OCI-LY1 (cell line): ENCODE data around the gene SHC4.

Experiments
- H2AFZ ChIP-seq: fragments of 200-600 bp; sonication (generic), shearing (Covaris generic); 2 replicates; pipeline ENCODE4 v1.6.0; 2014; ENCODE audit warnings: antibody characterized with exemption, mild to moderate bottlenecking, low read length
- H3F3A ChIP-seq: fragments of 200-600 bp; sonication (generic), shearing (Covaris generic); 2 replicates; pipeline ENCODE4 v1.6.0; 2014; ENCODE audit warnings: mild to moderate bottlenecking, antibody characterized with exemption, low read length, moderate library complexity; ENCODE audit not compliant: insufficient read depth
- H3K27ac ChIP-seq: fragments of 200-600 bp; sonication (generic); 2 replicates; pipeline ENCODE4 v1.5.1; 2014; ENCODE audit warnings: low read length, mixed run types, mild to moderate bottlenecking, low read depth; ENCODE audit not compliant: poor library complexity, severe bottlenecking
- H3K27me3 ChIP-seq: fragments of 200-600 bp; sonication (generic); 2 replicates; pipeline ENCODE4 v1.6.0; 2014; ENCODE audit warnings: antibody characterized with exemption, mild to moderate bottlenecking, low read length, moderate library complexity; ENCODE audit not compliant: insufficient read depth
- H3K36me3 ChIP-seq: fragments of 200-600 bp; sonication (generic); 2 replicates; pipeline ENCODE4 v1.6.1; 2014; ENCODE audit warnings: mild to moderate bottlenecking, antibody characterized with exemption, low read length, moderate library complexity, mixed read lengths; ENCODE audit not compliant: insufficient read depth
- H3K4me1 ChIP-seq: fragments of 200-600 bp; sonication (generic); 2 replicates; pipeline ENCODE4 v1.5.1; 2014; ENCODE audit warnings: mild to moderate bottlenecking, low read length, moderate library complexity; ENCODE audit not compliant: insufficient read depth, severe bottlenecking
- H3K4me2 ChIP-seq: fragments of 200-600 bp; sonication (generic), shearing (Covaris generic); 2 replicates; pipeline ENCODE4 v1.6.1; 2014; ENCODE audit warnings: low read length
- H3K4me3 ChIP-seq: fragments of 200-600 bp; sonication (generic); 2 replicates; pipeline ENCODE4 v1.5.1; 2014; ENCODE audit warnings: low read length, low read depth, mild to moderate bottlenecking, mixed read lengths; ENCODE audit not compliant: poor library complexity, severe bottlenecking
- H3K79me2 ChIP-seq: fragments of 200-600 bp; shearing (Covaris generic); 2 replicates; pipeline ENCODE4 v1.6.1; 2016; ENCODE audit warnings: mixed run types, low read length, mixed read lengths; ENCODE audit not compliant: insufficient read depth
- H3K9ac ChIP-seq: fragments of 200-600 bp; sonication (generic), shearing (Covaris generic); 2 replicates; pipeline ENCODE4 v1.6.1; 2014; ENCODE audit warnings: mild to moderate bottlenecking, low read length, mixed read lengths
- H3K9me2 ChIP-seq: fragments of 200-600 bp; sonication (generic), shearing (Covaris generic); 2 replicates; pipeline ENCODE4 v1.6.1; 2014; ENCODE audit warnings: low read depth, mild to moderate bottlenecking, low read length, mixed read lengths
- H3K9me3 ChIP-seq: fragments of 200-600 bp; shearing (Covaris generic); 2 replicates; pipeline ENCODE4 v1.6.1; 2014; ENCODE audit warnings: low read length, mixed read lengths
- H4K20me1 ChIP-seq: fragments of 200-600 bp; sonication (generic), shearing (Covaris generic); 2 replicates; pipeline ENCODE4 v1.6.0; 2016; ENCODE audit warnings: mild to moderate bottlenecking, low read length; ENCODE audit not compliant: insufficient read depth
- EZH2 ChIP-seq: fragments of 200-600 bp; sonication (generic), shearing (Covaris generic); IDR thresholded peaks from 2 replicates; pipeline ENCODE4 v1.8.0; 2017; ENCODE audit warnings: borderline replicate concordance, mixed run types, mild to moderate bottlenecking, antibody characterized with exemption, low read length, moderate library complexity, mixed read lengths
- TF ChIP-seq, protein P1 (sequence below): fragments of 200-600 bp; sonication (generic), shearing (Covaris generic); IDR thresholded peaks from 2 replicates; pipeline ENCODE4 v1.5.1; 2017; ENCODE audit warnings: mild to moderate bottlenecking, antibody characterized with exemption, low read length, moderate library complexity, mixed read lengths

The SHC4 gene

DNA sequence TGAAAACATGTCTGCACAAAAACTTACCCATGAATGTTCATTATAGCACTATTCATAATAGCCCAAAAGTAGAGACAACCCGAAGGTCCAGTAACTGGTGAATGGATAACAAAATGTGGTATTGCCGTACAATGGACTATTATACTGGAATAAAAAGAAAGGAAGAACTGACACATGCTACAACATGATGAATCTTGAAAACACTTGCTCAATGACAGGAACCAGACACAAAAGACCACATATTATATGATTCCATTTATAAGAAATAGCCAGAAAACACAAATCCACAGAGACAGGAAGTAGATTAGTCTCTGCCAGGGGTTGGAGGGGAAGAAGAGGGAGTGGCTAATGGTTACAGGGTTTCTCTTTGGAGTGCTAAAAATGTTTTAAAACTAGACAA lies 18.3 kb downstream of the SHC4 start:
- no peaks in the 10 kb centered on the region for H3K9me3 ChIP-seq
- no peaks in the 10 kb centered on the region for H3F3A ChIP-seq
- H3K36me3 ChIP-seq, result no peaks in the 10 kb centered on the region
- no peaks in the 10 kb centered on the region for H3K4me1 ChIP-seq
- no peak overlapping the region for H3K9ac ChIP-seq
- H3K9me2 ChIP-seq, result no peaks in the 10 kb centered on the region
- no peaks in the 10 kb centered on the region for H4K20me1 ChIP-seq
- TF ChIP-seq, protein P1, sequence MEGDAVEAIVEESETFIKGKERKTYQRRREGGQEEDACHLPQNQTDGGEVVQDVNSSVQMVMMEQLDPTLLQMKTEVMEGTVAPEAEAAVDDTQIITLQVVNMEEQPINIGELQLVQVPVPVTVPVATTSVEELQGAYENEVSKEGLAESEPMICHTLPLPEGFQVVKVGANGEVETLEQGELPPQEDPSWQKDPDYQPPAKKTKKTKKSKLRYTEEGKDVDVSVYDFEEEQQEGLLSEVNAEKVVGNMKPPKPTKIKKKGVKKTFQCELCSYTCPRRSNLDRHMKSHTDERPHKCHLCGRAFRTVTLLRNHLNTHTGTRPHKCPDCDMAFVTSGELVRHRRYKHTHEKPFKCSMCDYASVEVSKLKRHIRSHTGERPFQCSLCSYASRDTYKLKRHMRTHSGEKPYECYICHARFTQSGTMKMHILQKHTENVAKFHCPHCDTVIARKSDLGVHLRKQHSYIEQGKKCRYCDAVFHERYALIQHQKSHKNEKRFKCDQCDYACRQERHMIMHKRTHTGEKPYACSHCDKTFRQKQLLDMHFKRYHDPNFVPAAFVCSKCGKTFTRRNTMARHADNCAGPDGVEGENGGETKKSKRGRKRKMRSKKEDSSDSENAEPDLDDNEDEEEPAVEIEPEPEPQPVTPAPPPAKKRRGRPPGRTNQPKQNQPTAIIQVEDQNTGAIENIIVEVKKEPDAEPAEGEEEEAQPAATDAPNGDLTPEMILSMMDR, result no peak
- no peak for TF ChIP-seq EZH2
- no peak overlapping the region for H3K4me3 ChIP-seq
- no peak overlapping the region for H3K27ac ChIP-seq
- H3K4me2 ChIP-seq, result no peak overlapping the region
- no peaks in the 10 kb centered on the region for H3K79me2 ChIP-seq
- H2AFZ ChIP-seq, result no peak overlapping the region
- no peaks in the 10 kb centered on the region for H3K27me3 ChIP-seq

DNA sequence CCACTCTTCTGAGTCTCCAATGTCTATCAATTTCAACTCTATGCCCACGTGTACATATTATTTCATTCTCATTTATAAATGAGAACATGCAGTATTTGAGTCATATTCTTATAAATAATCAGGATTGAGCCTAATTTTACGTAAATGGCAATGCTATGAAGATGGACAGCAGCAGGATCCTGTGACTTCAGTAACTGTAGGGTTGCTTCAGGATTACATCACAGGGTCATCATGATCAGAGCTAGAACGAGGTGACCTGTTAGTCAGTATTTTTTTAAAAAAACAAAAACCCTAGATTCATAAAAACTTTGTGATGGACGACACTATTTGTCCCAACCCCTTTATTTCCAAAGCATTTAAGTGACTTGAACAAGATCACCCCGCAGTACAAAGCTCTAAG lies 21.8 kb downstream of the SHC4 start:
- Histone ChIP-seq H3K9me3 (no peaks in the 10 kb centered on the region), H3K9me2 (no peaks in the 10 kb centered on the region), H3K79me2 (no peaks in the 10 kb centered on the region), H3K4me1 (no peaks in the 10 kb centered on the region), H3K4me3 (no peak overlapping the region), H3K36me3 (no peaks in the 10 kb centered on the region), H3K4me2 (no peak overlapping the region), H3K9ac (no peak overlapping the region), H4K20me1 (no peaks in the 10 kb centered on the region), H2AFZ (no peak overlapping the region), H3K27me3 (no peaks in the 10 kb centered on the region), H3F3A (no peaks in the 10 kb centered on the region), H3K27ac (no peak overlapping the region)
- TF ChIP-seq EZH2, result no peak
- TF ChIP-seq, protein P1, result no peak

DNA sequence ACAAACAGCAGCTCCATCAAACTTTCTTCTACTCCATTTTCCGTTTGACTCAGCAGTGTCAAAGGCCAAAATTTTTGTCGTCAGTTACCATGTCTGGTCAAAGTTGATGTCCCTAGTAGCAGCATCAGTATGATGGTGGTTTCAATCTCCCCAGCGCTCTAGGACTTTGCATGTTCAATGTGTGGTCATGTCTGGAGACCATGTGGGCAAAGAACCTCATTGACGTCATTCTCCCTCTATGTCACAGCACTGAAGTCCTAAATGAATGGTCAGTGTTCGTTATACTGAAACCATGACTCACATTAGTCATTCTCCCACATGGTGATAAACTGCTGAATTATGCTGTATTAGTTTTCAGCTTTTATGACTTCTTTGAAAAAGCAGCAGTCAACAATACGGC lies 23.2 kb downstream of the SHC4 start:
- H3K4me2 ChIP-seq, result no peak overlapping the region
- H3K4me3 ChIP-seq, result no peak overlapping the region
- TF ChIP-seq, protein P1, result no peak
- TF ChIP-seq EZH2, result no peak
- no peaks in the 10 kb centered on the region for H3K27me3 ChIP-seq
- H2AFZ ChIP-seq, result no peak overlapping the region
- H3K9ac ChIP-seq, result no peak overlapping the region
- H3K4me1 ChIP-seq, result no peaks in the 10 kb centered on the region
- H3K79me2 ChIP-seq, result no peaks in the 10 kb centered on the region
- no peaks in the 10 kb centered on the region for H3K36me3 ChIP-seq
- no peak overlapping the region for H3K27ac ChIP-seq
- H3K9me2 ChIP-seq, result no peaks in the 10 kb centered on the region
- H3K9me3 ChIP-seq, result no peaks in the 10 kb centered on the region
- H3F3A ChIP-seq, result no peaks in the 10 kb centered on the region
- H4K20me1 ChIP-seq, result no peaks in the 10 kb centered on the region
